Measurements from ENCODE around the gene SPEM1.

Gene SPEM1

DNA sequence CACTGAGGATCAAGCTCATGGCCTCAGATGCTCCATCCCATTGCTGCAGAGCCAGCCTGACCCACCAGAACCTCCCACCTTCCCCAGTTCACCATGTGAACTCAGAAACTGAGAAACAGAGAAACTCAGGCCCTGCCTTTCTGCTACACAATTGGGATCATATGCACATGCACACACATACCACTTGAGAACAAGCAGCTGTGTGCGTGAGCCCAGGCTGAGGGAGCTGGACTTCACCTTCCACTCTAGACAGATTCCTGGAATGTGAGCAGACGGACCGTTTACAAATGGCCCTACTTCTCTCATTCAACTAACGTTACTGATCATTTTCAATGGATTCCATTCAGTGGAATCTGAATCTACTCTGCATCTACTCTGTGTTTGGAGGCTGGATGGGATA, 3.6 kb downstream of the SPEM1 start:
- no peak for DNase-seq

DNA sequence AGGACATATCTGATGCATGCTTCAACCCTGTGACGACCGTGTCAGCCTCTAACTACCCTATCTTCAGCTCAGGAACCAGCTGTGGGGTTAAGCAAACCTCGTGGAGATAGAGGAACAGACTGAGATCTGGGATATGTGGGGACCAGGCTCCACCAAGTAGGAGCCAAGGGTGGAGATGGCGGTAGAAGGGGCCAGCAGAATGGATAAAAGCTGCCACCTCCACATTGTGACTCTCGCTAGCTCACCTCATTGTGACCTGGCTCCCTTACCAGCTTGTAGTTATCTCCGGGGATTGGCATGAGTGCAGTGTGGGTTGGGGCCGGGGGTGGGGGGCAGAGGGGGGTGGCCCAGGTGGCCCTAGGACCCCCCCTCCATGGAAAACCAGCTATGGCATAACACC, 5.2 kb downstream of the SPEM1 start, which contains the start of gene SPEM2:
Gene SPEM2, plus strand, starts transcription at position 301 of the 400 bp plus-strand sequence. Its CDS starts 73 bp downstream, at position 374.
- no peak for DNase-seq

DNA sequence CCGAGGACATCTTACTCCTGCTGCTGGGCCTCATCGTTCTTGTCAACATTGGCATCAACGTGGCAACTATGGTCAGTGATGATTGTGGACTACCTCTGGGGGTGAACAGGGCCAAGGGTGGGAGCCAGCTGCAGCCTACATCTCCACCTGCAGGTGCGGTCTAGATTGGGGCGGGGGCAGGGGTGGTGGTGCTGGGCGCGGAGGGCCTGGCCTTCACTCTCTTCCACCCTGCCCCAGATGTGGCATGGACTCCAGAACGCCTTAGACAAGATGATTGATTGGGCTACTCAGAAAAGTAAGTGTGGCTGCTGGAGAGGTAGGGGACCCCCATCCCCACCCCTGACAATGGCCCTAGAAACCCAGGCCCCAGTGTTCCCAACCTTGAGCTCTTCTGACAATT, 5.6 kb downstream of the SPEM1 start:
- no peak for DNase-seq

DNA sequence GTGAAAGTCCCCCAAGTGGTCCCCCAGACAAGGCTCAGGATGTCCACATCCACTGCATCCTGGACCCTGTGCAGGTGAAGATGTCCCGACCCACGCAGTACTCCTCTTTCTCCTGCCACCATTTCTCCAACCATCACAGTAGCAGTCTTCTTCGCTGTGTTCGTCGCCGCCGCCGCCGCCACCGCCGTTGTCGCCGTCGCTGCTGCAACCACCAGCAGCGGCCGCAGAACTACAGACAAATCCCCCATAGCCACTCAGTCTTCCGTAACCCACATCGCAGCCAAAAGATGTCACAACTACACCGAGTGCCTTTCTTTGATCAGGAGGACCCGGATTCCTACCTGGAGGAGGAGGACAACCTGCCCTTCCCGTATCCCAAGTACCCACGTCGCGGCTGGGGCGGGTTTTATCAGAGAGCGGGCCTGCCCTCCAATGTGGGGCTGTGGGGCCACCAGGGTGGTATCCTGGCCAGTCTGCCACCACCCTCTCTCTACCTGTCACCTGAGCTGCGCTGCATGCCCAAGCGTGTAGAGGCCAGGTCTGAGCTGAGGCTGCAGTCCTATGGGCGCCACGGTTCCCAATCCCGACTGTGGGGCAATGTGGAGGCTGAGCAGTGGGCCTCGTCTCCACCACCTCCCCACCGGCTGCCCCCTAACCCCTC, 6.2 kb downstream of the SPEM1 start:
- DNase-seq = no peak

DNA sequence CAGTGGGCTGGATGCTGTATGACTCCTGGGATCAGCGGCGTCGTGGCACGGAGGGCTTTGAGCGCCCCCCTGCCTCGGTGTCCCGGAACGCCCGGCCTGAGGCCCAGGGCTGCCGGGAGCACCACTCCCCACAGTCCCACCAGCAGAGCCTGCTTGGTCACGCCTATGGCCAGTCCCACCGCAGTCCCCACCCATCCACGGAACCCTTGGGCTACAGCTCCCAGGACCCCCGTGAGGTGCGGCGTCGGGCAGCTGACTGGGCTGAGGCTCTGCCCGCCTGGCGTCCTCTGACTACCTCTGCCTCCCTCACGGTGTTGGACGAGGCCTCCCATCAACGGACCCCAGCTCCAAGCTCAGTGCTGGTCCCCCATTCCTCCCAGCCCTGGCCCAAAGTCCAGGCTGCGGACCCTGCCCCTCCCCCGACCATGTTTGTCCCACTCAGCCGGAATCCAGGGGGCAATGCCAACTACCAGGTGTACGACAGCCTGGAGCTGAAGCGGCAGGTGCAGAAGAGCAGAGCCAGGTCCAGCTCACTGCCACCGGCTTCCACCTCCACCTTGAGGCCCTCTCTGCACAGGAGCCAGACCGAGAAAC, 6.9 kb downstream of the SPEM1 start:
- DNase-seq = no peak

DNA sequence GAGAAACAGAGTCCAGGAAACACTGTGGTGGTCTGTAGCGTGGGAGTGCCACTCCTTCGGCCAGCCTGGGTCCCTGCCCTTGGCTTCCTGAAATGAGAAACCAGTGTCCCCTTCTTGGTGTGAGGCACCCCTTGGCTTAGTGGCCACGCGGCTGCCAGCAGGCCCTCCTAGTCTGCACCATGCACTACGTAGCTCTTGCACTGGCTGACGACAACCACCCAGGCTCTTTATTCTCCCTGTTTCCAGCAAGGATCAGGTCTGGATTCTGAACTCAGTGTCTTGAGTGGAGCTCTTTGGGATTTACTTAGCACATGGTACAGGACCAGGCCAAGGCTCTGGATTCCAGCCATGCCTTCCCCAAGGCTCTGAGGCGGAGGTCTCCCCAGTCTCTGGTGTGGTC, 7.4 kb downstream of the SPEM1 start:
- DNase-seq = no peak

DNA sequence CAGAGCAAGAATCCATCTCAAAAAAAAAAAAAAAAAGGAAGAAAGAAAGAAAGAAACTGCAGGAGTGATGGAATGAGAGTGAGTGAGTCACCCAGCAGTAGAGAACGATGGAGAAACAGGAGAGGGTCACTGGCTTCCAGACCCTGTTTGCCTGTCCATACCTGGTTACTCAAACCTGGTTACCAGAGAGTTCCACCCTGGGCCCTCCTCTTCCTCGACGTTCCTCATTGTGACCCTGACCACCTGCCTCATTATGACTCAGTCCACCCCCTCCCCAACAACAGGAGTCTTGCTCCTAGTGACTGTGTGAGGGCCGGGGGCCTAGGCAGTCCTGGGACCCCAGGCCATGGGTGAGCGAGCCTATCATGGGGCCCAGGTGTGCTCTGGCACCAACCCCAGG, 8.4 kb downstream of the SPEM1 start, which contains the start of gene SPEM3:
Gene SPEM3, plus strand, starts transcription at position 301 of the 400 bp plus-strand sequence. Its CDS starts 46 bp downstream, at position 347.
- DNase-seq = no peak

DNA sequence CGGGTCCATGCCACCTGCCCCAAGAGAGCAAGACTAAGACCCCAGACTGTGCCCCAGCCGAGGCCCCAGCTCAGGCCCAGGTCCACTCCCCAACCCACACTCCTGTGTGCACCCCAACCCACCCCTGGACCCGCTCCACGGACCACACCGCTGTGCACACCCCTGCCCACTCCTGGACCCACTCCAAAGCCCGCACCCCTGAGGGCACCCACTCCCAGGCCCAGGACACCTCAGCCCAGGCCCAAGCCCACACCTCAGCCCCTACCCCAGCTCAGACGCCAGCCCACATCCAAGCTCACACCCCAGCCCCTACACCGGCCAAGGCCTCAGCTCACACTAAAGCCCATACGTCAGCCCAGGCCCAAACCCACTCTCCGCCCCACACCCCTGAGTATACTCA, 9.6 kb downstream of the SPEM1 start:
- no peak for DNase-seq

DNA sequence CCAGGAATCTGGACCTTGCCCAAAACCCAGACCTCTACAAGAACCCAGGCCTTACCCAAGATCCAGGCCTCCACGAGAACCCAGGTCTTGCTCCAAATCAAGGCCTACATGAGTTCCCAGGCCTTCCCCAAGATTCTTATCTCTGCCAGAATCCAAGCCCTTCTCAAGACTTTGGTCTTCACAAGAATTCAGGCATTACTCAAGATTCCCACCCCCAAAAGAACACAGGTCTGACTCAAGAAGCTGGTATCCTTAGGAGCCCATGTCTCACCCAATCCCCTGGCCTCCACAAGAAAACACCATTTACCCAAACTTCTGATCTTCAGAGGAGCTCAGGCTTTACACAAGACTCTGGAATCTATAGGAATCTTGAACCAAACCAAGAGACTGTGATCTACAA, 11.1 kb downstream of the SPEM1 start:
- no peak for DNase-seq

DNA sequence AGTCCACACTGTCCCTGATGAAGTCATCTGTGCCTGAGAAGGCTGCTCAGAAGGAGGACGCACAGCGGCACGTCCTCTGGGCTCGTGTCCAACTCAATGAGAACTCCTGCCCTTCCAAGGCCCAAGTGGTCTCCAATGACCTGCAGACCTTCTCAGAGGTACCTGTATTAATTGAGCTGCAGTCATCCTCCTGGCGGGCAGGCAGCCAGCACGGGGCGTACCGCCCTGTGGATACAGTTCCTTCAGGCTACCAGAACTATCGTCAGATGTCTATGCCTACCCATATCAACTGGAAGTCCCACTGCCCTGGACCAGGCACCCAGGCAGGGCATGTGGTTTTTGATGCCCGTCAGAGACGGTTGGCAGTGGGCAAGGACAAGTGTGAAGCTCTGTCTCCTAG, 12.2 kb downstream of the SPEM1 start:
- DNase-seq = no peak

DNA sequence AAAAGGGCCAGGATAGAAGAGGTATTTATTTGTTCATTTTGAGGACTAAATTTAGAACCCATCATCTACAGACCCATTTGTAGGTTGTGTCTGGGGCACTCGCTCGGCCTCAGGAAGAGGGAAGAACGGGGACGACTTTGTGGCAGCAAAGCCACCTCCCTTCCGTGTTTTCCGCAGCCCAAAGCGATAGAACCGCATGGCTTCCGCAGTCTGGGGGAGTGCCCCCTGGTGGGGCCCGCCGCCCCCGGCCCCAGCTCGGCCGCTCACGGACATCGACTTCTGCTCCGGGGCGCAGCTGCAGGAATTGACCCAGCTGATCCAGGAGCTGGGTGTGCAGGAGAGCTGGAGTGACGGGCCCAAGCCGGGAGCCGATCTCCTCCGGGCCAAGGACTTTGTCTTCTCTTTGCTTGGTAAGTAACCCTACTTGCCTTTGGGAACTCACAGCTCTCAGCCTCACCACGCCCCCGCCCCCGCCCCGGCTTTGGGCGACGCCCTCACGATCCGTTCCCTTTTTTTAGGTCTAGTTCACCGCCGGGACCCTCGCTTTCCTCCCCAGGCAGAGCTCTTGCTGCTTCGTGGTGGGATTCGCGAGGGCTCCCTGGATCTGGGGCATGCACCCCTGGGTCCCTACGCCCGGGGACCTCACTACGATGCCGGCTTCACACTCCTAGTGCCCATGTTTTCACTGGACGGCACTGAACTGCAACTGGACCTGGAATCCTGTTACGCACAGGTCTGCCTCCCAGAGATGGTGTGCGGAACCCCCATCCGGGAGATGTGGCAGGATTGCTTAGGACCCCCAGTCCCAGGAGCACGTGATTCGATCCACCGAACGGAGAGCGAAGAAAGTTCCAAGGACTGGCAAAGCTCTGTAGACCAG, 15.8 kb downstream of the SPEM1 start:
- DNase-seq = peak; percentile 76

DNA sequence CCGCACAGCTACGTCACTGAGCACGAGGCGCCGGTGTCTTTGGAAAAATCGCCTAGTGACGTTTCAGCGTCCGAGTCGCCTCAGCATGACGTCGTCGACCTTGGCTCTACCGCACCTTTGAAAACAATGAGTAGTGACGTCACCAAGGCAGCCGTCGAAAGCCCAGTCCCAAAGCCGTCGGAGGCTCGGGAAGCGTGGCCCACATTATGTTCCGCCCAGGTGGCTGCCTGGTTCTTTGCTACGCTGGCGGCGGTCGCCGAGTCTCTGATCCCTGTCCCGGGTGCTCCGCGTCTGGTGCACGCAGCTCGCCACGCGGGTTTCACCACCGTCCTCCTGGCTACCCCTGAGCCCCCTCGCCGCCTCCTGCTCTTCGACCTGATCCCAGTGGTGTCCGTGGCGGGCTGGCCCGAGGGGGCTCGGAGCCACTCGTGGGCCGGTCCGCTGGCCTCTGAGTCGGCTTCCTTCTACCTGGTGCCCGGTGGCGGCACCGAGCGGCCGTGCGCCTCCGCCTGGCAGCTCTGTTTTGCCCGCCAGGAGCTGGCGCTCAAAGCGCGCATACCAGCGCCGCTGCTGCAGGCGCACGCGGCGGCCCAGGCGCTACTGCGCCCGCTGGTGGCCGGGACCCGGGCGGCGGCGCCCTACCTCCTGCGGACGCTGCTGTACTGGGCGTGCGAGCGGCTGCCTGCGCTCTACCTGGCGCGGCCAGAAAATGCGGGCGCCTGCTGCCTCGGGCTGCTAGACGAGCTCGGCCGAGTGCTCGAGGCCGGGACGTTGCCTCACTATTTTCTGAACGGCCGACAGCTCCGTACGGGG, 16.6 kb downstream of the SPEM1 start:
- DNase-seq = peak; percentile 36

DNA sequence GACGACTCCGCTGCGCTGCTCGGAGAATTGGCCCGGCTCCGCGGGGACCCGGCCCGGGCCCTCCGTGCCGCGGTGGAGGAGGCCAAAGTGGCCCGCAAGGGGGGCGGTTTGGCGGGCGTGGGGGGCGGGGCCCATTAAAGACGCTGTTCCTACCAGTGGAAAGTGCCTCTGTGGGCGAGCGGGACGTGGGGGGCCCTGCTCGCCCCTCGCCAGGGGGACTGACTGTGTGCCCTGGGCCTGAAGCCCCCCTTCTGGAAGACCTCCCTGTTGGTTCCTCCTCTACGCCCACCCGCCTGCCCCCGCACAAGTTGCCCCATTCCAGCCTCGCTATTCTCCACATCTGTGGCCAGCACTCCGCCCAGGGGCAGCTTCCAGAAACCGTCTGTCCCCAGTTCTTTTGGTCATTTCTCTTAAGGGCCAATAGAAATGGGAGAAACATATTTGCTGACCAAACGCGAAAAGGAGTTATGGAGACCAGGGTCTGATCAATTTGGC, 17.3 kb downstream of the SPEM1 start:
- DNase-seq = no peak

DNA sequence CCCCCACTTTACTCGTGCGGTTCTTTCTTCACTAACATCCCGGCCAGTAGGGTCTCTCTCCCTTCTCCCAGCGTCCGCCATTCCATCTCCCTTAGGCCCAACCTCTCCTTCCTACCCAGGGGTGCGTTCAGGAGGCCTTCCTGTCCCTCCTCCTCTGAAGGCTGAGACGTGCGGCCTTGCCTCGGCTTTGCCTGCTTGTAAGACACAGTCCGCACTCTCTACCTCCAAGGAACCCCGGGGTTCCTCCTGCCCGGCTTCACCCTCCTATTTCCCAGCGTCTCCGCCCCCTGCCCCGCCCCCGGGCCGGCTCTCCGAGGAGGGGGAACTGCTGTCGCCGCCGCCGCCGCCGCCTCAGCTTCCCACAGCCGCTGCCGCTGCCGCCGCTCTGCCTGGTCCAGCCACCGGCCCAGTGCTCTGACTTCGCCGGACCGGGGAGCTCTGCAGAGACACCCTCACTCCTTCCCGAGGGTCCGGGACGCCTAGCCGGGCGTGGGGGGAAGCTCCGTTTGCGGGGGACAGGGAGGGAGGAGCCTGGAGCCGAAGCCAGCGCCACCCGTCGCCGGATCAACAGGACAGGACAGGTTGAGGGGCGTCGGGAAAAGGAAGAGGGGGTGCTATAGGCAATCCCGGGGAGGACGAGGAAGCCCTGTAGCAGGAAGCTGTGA, 18.0 kb downstream of the SPEM1 start:
- DNase-seq = no peak

DNA sequence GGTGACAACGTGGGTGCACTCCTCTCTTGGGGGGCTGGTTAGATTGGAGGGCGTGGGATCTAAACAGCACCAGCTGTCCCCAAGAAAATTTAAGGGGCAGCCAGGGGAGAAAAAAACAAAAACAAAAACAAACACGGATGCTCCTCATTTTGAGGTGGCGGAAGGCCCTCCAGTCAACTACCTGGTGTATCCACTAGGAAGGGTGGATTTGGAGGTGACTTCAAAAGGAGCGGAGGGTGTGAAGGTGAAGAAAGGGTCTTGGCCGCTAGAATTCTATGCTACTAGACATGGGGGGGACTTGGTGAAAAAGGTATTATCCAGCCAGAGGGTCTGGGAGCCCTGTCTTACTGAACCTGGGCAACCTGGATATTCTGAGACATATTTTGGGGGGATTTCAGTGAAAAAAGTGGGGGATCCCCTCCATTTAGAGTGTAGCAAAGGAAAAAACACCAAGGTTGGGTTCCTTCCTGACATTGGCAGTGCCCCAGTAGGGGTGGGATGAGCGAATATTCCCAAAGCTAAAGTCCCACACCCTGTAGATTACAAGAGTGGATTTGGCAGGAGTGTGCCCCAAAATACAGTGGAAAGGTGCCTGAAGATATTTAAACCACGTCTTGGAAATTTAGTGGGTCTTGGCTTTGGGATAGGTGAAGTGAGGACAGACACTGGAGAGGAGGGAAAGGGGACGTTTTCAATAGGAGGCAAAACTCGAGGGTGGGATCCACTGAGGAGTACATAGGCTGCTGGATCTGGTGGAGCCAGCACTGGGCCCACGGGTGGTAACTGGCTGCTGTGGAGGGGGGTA, 18.7 kb downstream of the SPEM1 start:
- no peak for DNase-seq

DNA sequence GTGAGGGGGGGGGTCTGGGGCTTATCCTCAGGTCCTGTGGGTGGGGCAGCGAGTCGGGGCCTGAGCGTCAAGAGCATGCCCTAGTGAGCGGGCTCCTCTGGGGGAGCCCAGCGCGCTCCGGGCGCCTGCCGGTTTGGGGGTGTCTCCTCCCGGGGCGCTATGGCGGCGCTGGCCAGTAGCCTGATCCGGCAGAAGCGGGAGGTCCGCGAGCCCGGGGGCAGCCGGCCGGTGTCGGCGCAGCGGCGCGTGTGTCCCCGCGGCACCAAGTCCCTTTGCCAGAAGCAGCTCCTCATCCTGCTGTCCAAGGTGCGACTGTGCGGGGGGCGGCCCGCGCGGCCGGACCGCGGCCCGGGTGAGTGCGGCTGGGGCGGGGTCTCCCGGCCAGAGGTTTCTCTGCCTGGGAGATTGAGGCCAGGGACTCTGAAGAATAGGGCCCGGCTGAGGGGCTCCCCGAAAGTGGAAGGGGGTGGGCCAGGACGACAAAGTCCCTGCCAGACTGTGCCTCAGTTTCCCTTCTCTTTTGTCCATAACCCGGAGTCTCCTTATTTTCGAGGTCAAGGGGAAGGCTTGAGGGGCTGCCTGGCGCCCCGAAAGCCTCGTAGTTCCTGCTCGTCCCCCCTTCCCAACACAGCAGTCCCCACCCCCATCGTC, 19.5 kb downstream of the SPEM1 start, which contains the start of gene FGF11:
Gene FGF11, plus strand, starts transcription at position 51 of the 651 bp plus-strand sequence. Its CDS starts 109 bp downstream, at position 160.
- no peak for DNase-seq

DNA sequence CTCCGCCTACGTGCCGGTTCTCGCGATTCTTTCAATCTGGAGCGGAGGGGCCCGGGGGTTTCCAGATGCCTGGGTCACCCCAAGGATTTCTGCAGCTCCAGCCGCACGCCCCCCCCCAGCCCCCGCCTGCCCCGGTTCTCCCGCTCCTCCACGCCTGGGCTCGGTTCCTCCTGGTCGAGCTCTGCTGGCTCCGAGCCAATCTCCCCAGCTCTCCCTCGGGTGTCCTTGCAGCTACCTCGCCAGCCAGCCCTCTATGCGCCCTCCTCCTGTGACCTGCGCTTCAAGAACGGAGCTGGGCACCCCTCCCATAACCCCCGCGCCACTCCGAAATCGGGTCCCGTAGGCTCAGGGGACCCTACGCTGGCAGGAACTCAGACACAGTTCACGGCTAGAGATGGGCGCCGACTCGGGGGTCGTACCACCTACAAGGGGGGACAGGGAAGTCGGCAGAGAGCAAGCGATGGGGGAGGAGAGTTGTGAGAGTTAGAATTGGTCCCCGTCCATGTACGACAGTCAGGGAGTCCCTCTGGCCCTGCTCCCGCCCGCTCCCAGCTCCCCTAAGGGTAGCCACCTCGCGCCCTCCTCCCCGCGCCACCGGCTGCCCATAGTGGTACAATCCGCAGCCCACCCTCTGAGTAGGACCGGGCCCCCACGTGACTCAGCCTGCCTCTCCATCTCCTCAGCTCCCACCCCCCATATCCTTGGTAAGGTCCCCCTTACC, 20.1 kb downstream of the SPEM1 start:
- DNase-seq = peak; percentile 11

DNA sequence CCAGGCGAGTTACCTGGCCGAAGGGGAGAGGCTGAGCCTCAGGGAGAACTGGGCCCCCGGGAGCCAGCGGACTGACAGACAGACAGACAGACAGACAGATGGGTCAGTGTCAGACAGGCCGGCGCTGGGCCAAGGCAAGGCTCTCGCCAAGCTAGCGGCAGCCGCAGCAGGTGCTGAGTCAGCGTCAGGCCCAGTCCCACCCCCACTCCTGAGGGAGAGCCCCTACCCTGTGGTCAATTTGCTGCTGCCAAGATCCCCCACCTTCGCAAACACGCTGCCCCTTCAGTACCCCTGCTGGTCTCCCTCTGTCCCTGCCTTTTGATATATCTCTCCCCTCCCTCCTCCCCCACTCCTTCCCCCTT, 20.7 kb downstream of the SPEM1 start:
- no peak for DNase-seq

DNA sequence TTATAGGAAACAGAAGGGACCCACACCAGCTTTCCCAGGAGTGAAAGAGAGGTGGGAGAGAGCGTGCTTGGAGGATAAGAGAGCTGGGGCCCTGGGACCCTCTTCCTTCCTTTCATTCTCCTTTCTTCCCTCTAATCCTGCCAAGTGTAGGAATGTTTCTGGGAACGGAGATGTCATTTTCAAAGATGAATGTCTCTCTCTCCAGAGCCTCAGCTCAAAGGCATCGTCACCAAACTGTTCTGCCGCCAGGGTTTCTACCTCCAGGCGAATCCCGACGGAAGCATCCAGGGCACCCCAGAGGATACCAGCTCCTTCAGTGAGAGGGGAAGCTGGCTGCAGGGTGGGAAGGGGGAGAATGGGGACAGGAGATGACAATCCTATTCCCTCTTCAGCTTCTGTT, 21.1 kb downstream of the SPEM1 start:
- no peak for DNase-seq

DNA sequence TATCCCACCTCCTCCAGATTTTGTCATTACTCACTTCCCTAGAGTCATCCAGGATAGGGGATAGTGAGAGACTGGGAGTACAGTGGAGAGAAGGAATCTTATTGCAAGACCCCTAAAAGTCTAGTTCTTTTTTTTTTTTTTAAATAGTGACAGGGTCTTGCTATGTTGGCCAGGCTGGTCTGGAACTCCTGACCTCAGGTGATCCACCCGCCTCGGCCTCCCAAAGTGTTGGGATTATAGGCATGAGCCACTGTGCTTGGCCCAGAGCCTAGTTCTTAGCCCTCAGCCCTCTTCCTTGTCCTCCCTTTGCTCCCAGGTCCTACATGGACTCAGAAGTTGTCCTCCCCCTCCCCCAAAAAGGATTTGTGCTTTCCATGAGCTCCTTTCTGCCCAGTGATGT, 22.0 kb downstream of the SPEM1 start:
- no peak for DNase-seq

Data from NCI-H510A treated with DMSO at 0.1 percent for 48 hours (cell line).